Neural cell (in vitro differentiated cells): ENCODE measurements around the gene GXYLT2. TPM values are rescaled to one million over a fixed set of nuclear protein-coding genes. Genes with fewer than 3 reads are reported as not detected.

Source experiments
- H2AFZ ChIP-seq: fragments of 200-600, 300-800 bp; sonication (generic), shearing (Covaris generic); 2 replicates; pipeline ENCODE4 v1.6.0; 2014; ENCODE audit warnings: low read depth, mild to moderate bottlenecking, antibody characterized with exemption, low read length, moderate library complexity
- H3F3A ChIP-seq: fragments of 200-600 bp; shearing (Covaris generic); 2 replicates; pipeline ENCODE4 v1.6.1; 2016; ENCODE audit warnings: mild to moderate bottlenecking, moderate library complexity, mixed read lengths, antibody characterized with exemption, low read length; ENCODE audit not compliant: insufficient read depth, poor library complexity, severe bottlenecking
- H3K27ac ChIP-seq: fragments of 200-600, 300-800 bp; sonication (generic), shearing (Covaris generic); 2 replicates; pipeline ENCODE4 v1.5.1; 2014; ENCODE audit warnings: mild to moderate bottlenecking, low read length, moderate library complexity
- H3K27me3 ChIP-seq: fragments of 300-800, 200-600 bp; sonication (generic), shearing (Covaris generic); 2 replicates; pipeline ENCODE4 v1.6.0; 2014; ENCODE audit warnings: mild to moderate bottlenecking, low read depth, low read length, moderate library complexity; ENCODE audit not compliant: insufficient read depth
- H3K36me3 ChIP-seq: fragments of 300-800, 200-600 bp; sonication (generic), shearing (Covaris generic); 2 replicates; pipeline ENCODE4 v1.5.1; 2014; ENCODE audit warnings: mild to moderate bottlenecking, antibody characterized with exemption, low read length, moderate library complexity; ENCODE audit not compliant: insufficient read depth
- H3K4me2 ChIP-seq: fragments of 300-800, 200-600 bp; sonication (generic), shearing (Covaris generic); 2 replicates; pipeline ENCODE4 v1.6.0; 2014; ENCODE audit warnings: mild to moderate bottlenecking, low read length
- H3K4me3 ChIP-seq: fragments of 300-800, 200-600 bp; sonication (generic), shearing (Covaris generic); 2 replicates; pipeline ENCODE4 v1.5.1; 2014; ENCODE audit warnings: mild to moderate bottlenecking, low read length, moderate library complexity
- H3K79me2 ChIP-seq: fragments of 200-600 bp; shearing (Covaris generic); replicated peaks from 2 replicates; pipeline ENCODE4 v1.6.0; 2014; ENCODE audit warnings: mild to moderate bottlenecking, low read length, moderate library complexity; ENCODE audit not compliant: insufficient read depth
- H3K9ac ChIP-seq: fragments of 300-800, 200-600 bp; sonication (generic), shearing (Covaris generic); 2 replicates; pipeline ENCODE4 v1.6.1; 2016; ENCODE audit warnings: mild to moderate bottlenecking, low read length, mixed read lengths
- H3K9me2 ChIP-seq: fragments of 200-600 bp; shearing (Covaris generic); 2 replicates; pipeline ENCODE4 v1.6.1; 2016; ENCODE audit warnings: mild to moderate bottlenecking, low read length, mixed read lengths; ENCODE audit not compliant: insufficient read depth
- H3K9me3 ChIP-seq: fragments of 200-600, 300-800 bp; sonication (generic), shearing (Covaris generic); 2 replicates; pipeline ENCODE4 v1.6.1; 2016; ENCODE audit warnings: mild to moderate bottlenecking, mixed run types, low read length, moderate library complexity, mixed read lengths
- H4K20me1 ChIP-seq: fragments of 200-600 bp; shearing (Covaris generic); 2 replicates; pipeline ENCODE4 v1.6.1; 2016; ENCODE audit warnings: mild to moderate bottlenecking, mixed run types; ENCODE audit not compliant: insufficient read depth
- EP300 ChIP-seq: fragments of 450-650 bp; conservative IDR thresholded peaks from 2 replicates; pipeline ENCODE4 v1.6.1; 2014; ENCODE audit warnings: antibody characterized with exemption, mild to moderate bottlenecking, moderate library complexity; ENCODE audit not compliant: poor library complexity, severe bottlenecking
- EZH2 ChIP-seq: fragments of 200-600, 300-800 bp; shearing (Covaris generic), sonication (generic); IDR thresholded peaks from 2 replicates; pipeline ENCODE4 v1.6.1; 2014; ENCODE audit warnings: antibody characterized with exemption, low read length, borderline replicate concordance, mild to moderate bottlenecking; ENCODE audit not compliant: insufficient read depth, poor library complexity, severe bottlenecking
- MXI1 ChIP-seq: fragments of 450-650 bp; conservative IDR thresholded peaks from 2 replicates; pipeline ENCODE4 v1.6.1; 2014; ENCODE audit warnings: antibody characterized with exemption, mild to moderate bottlenecking; ENCODE audit not compliant: poor library complexity, severe bottlenecking
- POLR2AphosphoS5 ChIP-seq: IDR thresholded peaks from 2 replicates; pipeline ENCODE4 v1.6.1; 2012
- RAD21 ChIP-seq: fragments of 450-650 bp; conservative IDR thresholded peaks from 2 replicates; pipeline ENCODE4 v1.6.1; 2014; ENCODE audit warnings: antibody characterized with exemption, mild to moderate bottlenecking, moderate library complexity
- SMC3 ChIP-seq: fragments of 450-650 bp; conservative IDR thresholded peaks from 2 replicates; pipeline ENCODE4 v1.6.1; 2014; ENCODE audit warnings: antibody characterized with exemption, mild to moderate bottlenecking, moderate library complexity; ENCODE audit not compliant: poor library complexity
- TAF1 ChIP-seq: IDR thresholded peaks from 2 replicates; pipeline ENCODE4 v1.6.1; 2012; ENCODE audit warnings: low read depth
- polyA plus RNA-seq: library from polyadenylated mRNA; depleted of rRNA; stranded (reverse); fragments of >200 nt; gene quantifications from 2 replicates; pipeline ENCODE4 v1.2.3, GENCODE V29; 2014
- TF ChIP-seq, protein P1 (sequence below): fragments of 450-650 bp; IDR thresholded peaks from 2 replicates; pipeline ENCODE4 v1.5.1; 2014; ENCODE audit warnings: antibody characterized with exemption, mild to moderate bottlenecking, moderate library complexity; ENCODE audit not compliant: poor library complexity, severe bottlenecking
- TF ChIP-seq, protein P2 (sequence below): IDR thresholded peaks from 2 replicates; pipeline ENCODE4 v1.6.1; 2012; ENCODE audit warnings: borderline replicate concordance

The GXYLT2 gene
- polyA plus RNA-seq, 1 donor from 2014 or later, result 0.48 TPM

DNA sequence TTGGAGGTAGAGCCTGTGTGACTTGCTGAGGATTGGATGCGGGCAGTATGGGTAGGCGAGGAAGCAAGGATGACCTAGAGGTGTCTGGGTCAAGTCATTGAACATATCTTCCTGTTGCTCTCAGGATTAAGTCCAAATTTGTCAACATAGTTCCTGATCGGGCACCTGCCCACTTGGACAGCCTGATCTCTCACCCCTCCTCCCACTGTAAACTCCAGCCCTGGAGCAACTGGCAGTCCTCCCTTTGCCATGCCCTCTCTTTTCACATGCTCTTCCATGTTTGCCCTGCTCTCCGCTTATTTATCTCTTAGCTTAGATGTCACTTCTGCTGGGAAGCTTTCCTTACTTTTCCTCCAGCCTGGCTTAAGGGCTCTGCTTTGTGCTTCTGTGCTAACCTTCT, 61.2 kb downstream of the GXYLT2 start:
- H3K27ac ChIP-seq, result no peak overlapping the region
- H2AFZ ChIP-seq, result no peak overlapping the region
- TF ChIP-seq MXI1 (no peak), RAD21 (no peak), SMC3 (no peak), EZH2 (no peak), EP300 (no peak), TAF1 (no peak), POLR2AphosphoS5 (no peak)
- TF ChIP-seq, protein P1, sequence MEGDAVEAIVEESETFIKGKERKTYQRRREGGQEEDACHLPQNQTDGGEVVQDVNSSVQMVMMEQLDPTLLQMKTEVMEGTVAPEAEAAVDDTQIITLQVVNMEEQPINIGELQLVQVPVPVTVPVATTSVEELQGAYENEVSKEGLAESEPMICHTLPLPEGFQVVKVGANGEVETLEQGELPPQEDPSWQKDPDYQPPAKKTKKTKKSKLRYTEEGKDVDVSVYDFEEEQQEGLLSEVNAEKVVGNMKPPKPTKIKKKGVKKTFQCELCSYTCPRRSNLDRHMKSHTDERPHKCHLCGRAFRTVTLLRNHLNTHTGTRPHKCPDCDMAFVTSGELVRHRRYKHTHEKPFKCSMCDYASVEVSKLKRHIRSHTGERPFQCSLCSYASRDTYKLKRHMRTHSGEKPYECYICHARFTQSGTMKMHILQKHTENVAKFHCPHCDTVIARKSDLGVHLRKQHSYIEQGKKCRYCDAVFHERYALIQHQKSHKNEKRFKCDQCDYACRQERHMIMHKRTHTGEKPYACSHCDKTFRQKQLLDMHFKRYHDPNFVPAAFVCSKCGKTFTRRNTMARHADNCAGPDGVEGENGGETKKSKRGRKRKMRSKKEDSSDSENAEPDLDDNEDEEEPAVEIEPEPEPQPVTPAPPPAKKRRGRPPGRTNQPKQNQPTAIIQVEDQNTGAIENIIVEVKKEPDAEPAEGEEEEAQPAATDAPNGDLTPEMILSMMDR, result no peak
- TF ChIP-seq, protein P2, sequence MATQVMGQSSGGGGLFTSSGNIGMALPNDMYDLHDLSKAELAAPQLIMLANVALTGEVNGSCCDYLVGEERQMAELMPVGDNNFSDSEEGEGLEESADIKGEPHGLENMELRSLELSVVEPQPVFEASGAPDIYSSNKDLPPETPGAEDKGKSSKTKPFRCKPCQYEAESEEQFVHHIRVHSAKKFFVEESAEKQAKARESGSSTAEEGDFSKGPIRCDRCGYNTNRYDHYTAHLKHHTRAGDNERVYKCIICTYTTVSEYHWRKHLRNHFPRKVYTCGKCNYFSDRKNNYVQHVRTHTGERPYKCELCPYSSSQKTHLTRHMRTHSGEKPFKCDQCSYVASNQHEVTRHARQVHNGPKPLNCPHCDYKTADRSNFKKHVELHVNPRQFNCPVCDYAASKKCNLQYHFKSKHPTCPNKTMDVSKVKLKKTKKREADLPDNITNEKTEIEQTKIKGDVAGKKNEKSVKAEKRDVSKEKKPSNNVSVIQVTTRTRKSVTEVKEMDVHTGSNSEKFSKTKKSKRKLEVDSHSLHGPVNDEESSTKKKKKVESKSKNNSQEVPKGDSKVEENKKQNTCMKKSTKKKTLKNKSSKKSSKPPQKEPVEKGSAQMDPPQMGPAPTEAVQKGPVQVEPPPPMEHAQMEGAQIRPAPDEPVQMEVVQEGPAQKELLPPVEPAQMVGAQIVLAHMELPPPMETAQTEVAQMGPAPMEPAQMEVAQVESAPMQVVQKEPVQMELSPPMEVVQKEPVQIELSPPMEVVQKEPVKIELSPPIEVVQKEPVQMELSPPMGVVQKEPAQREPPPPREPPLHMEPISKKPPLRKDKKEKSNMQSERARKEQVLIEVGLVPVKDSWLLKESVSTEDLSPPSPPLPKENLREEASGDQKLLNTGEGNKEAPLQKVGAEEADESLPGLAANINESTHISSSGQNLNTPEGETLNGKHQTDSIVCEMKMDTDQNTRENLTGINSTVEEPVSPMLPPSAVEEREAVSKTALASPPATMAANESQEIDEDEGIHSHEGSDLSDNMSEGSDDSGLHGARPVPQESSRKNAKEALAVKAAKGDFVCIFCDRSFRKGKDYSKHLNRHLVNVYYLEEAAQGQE, result no peak
- no peaks in the 10 kb centered on the region for H3K27me3 ChIP-seq
- H3K9me3 ChIP-seq, result no peaks in the 10 kb centered on the region
- H4K20me1 ChIP-seq, result no peaks in the 10 kb centered on the region
- no peak overlapping the region for H3K4me2 ChIP-seq
- no peak overlapping the region for H3K4me3 ChIP-seq
- no peaks in the 10 kb centered on the region for H3K36me3 ChIP-seq
- H3K79me2 ChIP-seq, result no peaks in the 10 kb centered on the region
- no peaks in the 10 kb centered on the region for H3F3A ChIP-seq
- H3K9me2 ChIP-seq, result no peaks in the 10 kb centered on the region
- H3K9ac ChIP-seq, result no peak overlapping the region

DNA sequence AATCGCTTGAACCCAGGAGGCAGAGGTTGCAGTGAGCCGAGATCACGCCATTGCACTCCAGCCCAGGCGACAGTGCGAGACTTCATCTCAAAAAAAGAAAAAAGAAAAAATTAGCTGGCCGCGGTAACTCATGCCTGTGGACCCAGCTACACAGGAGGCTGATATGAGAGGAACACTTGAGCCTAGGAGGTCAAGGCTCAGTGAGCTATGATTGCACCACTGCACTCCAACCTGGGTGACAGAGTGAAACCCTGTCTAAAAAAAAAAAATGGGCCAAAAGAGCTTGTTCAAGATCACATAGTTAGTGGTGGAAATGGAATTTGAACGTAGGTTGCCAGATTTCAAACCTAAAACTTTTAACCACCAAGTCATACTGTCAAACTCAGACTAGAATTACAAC, 62.5 kb downstream of the GXYLT2 start:
- H4K20me1 ChIP-seq, result no peaks in the 10 kb centered on the region
- H3K27ac ChIP-seq, result no peak overlapping the region
- H3K9ac ChIP-seq, result no peak overlapping the region

More for the DNA sequence above, 62.5 kb downstream of the GXYLT2 start:
- H3K4me3 ChIP-seq, result no peak overlapping the region
- no peaks in the 10 kb centered on the region for H3K9me3 ChIP-seq
- H3K4me2 ChIP-seq, result no peak overlapping the region
- H3K27me3 ChIP-seq, result no peaks in the 10 kb centered on the region
- no peaks in the 10 kb centered on the region for H3K9me2 ChIP-seq
- TF ChIP-seq MXI1, result no peak
- no peak for TF ChIP-seq EP300
- no peak for TF ChIP-seq EZH2
- no peak for TF ChIP-seq RAD21
- TF ChIP-seq, protein P2, result no peak
- no peak for TF ChIP-seq POLR2AphosphoS5
- TF ChIP-seq, protein P1, result no peak
- no peaks in the 10 kb centered on the region for H3K36me3 ChIP-seq
- H3F3A ChIP-seq, result no peaks in the 10 kb centered on the region
- H3K79me2 ChIP-seq, result no peaks in the 10 kb centered on the region
- H2AFZ ChIP-seq, result no peak overlapping the region
